Stimulated activated CD8-positive, alpha-beta memory T cell treated with anti-CD3 and anti-CD28 coated beads, Interleukin-15, amount 100 ng/mL, for 1 hour (primary cell): Measurements from ENCODE around the gene FAM163B.

ENCODE experiments used
- DNase-seq: peaks from one replicate; pipeline ENCODE4 v3.0.0-alpha.2; 2020; ENCODE audit warnings: low read depth

The FAM163B gene

DNA sequence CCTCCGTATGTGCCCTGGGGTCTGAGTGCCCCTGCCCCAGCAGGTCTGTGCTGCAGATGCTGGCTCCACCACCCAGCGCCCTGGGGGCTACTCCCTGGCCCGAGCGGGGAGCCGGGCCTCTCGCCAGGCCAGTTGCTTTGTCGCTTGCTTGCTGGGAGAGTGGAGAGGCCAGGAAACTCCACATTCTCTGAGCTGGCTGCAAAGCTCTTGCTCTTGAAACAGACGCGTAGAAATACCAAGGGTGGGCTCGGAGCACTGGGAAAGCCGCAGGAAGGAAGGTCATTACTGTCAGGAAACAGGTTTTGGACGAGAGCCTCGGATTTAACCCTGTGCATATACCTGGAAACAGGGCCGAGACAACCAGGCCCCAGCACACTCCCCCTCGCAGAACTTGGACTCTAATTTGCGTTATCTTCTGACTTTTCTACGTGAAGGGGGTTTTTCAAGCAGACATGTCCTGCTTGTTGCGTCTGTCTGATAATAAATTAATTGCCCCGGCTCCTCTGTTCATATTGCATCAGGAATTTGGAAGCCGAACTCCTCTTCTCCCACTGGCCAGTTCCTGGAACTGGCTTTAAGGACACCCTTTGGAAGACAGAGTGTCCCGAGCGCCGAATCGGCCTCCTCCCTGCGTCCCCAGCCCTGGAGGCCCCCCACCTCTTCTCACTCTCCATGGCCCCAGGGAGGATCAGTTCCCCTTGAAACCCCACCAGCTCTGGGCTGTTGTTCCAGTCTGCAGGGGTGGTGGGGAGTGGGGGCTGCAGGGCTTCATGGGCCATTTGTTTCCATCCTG is 63.5 kb downstream of the FAM163B start:
- no peak for DNase-seq

DNA sequence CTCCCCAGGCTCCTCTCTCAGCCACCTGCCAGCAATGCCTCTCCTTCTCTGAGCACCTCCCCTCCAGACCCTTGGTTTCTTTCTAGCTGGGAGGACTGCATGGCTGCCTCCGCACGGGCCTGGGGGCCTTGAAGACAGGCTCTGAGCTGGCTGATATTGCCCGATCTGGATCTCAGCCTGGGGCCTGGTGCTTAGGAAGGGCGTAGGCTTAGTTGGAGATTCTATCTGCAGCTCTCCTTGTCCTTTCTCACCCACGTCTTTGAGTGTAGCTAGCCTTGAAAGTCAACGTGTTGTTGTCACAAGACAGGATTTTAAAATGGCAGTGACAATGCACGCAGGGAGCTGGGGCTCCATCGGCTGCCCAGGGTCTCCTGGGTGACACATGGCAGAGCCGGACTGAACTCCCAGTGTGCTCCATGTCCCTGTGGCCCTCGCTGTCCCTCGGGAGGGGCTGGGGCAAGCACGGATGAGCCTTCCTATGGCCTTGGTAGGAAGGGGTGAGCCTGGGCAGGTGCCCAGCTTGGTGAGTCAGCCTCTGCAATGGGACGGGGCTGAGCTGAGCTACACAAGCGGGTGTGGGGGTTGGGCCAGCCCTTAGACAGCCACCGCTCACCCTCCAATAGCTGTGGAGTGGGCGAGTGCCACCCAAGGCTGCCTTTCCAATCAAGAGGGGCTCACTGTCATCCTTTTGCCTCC is 65.3 kb downstream of the FAM163B start:
- DNase-seq: no peak

DNA sequence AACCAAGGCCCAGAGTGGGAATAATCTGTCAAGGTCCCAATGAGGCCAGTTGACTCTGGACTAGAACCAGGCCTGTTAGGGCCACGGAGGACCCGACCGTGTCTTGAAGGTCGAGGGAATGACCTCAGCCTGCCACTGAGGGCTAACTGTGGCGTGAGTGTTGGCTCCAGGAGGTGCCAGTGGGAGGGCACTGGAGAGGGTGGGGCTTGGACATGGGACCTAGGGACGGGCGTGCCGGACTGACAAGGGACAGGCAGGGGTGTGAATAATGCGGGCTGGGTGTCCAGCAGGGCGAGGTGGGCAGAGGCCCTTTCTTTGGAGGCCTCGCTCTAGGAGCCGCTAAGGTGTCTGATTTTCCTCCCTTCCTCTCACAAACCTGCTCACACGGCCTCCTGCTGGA is 67.2 kb downstream of the FAM163B start:
- no peak for DNase-seq

DNA sequence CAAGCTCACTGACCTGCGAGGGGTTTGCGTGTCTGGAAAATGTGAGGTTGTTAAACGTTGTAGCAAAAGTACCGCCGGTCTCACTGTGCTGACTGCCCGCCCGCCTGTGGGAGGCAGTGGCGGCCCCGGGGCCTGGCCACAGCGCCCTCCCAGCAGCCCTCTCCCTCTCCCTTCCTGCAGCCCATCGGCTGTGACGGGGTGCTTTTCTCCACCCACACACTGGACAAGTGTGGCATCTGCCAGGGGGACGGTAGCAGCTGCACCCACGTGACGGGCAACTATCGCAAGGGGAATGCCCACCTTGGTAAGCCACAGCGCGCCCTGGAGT is 68.5 kb downstream of the FAM163B start:
- DNase-seq: no peak

DNA sequence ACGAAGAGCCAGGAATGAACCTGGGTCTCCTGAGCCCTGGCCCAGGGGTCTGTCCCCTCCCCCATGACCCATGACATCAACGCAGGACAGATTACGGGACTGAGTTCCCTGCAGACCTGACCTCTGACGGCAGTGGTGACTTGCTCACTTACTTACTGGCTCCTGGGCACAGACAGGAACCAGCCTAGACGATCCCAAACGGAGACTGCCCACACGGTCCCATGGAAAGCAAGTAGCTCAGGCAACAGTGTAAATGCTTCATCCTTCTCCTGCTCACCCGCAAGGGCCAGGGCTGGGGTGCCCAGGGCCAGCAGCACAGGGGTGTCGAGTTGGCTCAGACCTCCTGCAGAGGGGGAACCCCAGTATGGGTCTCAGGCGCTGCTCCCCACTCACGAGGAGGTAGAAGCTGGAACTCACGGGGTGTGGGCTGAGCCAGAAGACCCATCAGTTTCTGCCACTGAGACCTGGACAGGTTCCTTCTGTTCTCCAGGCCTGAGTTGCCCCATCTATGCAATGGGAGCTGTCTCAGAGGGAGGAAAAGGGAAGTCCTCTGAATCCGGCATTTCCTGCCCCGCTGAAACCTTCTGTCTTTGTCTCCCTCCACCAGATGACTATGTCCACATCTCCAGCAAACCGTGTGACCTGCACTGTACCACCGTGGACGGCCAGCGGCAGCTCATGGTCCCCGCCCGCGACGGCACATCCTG is 69.0 kb downstream of the FAM163B start:
- DNase-seq: no peak

DNA sequence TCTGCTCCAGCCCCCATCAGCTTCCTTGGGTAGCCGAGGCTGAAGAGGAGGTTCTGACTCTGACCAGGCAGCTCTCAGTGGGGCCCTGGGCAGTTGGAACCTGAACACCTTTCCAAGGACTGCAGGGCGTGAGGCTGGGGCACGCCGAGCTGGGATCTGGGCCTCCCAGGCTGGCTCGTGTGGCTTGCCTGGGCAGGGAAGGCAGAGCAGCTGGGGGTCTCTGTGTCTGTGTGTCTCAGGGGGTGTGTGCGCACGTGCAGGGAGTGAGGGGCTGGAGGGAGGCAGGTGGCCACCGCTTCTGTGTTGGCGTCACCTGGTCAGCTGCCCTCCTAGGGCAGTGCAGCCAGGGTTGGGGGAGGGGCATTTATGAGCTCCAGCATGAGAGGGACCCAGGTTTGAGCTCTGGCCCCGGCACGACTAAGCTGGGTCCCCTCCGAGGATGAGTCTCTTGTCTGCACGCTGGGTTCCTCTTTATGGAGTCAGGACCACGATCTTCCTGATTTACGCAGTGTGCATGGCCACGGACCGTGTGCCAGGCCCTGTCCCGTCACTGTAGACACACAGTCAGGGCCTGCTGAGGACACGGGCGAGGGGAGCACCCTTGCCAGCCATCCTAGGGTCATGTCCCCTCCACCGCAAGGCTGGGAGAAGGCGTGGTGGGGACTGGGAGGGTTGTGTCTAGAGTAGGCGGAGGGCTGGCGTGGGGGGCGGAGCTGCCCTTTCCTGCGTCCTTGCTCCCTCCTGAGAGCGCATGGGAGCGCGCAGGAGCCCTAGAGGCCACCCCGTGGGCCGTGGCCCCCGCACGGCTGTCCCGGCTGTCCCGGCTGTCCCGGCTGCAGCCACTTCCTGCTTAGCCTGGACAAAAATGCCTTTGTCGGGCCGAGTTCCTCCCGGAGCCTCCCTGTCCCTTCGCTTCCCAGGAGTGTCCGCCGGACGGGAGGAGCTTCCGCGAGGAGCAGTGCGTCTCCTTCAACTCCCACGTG is 70.0 kb downstream of the FAM163B start:
- no peak for DNase-seq

DNA sequence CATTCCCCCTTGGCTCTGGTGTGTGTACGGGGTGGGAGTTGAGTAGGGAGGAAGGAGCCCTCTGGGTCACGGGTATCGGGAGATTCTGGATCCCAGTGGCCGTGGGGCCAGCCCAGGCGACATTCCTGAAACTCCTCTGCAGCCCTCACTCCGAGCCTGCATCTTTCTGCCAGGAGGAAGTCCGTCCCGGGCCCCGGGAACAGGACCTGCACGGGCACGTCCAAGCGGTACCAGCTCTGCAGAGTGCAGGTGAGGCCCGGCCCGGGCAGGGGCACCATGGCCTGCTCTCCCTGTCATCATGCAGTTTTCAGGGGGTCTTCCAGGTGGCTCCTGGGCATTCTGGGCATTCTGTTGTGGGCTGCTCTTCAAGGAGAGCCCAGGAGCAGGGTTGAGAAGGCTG is 71.0 kb downstream of the FAM163B start:
- DNase-seq: no peak

DNA sequence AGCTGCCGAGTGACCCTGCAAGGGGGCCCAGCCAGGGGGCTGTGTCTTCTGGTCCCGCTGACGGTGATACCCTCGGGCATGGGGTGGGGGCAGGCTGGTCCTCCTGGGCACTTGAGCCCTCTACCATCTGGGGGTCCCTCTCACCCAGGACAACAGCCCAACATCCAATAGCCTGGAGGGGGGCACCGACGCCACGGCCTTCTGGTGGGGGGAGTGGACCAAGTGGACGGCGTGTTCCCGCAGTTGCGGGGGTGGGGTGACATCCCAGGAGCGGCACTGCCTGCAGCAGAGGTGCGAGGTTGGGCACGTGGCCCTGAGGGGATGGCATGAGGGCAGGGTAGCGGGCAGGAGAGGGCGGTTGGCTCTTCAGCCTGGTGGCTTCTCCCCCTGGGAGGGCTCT is 71.9 kb downstream of the FAM163B start:
- no peak for DNase-seq

DNA sequence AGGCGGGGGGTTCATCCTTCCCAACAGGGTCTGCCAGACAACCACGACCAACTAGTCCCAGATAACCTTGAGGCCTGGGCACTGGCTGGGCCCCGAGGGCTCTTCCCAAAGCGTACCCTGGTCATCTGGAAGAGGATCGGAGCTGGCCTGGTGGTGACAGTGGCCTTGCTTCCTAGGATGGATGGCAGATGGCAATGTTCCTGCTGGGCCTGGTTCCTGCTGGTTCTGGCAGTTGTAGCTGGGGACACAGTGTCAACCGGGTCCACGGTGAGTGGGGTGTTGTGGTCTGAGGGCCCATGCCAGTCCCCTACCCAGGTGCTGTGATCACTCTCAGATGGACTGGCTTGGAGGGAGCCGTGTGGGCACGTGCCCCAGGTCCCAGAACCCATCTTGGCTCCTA is 72.7 kb downstream of the FAM163B start:
- DNase-seq: no peak

DNA sequence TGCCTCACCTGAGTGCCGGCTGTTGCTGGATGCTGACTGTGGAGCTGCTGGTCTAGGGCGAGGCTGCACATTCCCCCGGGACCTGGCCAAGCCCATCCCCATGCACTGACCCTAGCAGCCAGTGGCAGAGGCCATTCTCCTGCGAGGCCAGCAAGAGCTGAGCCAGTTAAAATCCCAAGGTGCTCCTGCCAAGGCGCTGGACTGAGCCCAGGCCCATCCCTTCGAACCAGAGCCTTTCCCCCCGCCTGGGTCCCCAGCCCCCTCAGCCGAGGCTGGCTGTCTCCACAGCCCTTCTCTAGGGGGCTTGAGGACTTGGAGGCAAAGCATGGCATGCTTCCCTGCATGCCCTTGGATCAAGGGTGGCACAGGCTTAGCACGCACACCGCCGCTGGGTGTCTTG is 73.1 kb downstream of the FAM163B start:
- no peak for DNase-seq

DNA sequence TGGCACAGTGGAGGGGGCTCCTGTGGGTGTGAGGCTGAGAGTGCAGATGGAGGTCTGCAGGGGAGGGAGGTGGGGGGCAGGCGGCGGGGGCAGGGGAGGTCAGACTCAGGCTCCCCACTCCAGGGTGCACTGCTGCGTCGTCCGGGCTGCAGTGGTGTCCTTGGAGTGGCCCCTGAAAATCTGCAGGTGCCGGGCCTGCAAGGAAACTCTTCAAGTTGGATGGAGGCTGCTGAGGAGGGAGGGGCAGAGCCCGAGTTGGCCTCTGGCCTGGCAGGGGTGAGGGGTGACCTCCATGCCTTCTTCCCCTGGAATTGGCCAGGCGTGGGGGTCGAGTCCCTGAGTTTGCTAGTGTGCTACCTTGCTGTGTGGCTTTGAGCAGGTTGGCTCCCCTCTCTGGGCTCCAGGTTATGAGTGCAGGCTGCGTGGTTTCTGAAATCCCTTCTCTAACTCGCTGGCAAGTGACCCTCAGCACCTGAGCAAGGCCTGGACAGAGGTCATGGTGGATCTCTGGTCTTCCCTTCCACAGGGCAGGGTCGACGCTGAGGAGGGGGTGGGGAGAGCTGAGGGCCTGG is 73.8 kb downstream of the FAM163B start:
- DNase-seq: no peak

DNA sequence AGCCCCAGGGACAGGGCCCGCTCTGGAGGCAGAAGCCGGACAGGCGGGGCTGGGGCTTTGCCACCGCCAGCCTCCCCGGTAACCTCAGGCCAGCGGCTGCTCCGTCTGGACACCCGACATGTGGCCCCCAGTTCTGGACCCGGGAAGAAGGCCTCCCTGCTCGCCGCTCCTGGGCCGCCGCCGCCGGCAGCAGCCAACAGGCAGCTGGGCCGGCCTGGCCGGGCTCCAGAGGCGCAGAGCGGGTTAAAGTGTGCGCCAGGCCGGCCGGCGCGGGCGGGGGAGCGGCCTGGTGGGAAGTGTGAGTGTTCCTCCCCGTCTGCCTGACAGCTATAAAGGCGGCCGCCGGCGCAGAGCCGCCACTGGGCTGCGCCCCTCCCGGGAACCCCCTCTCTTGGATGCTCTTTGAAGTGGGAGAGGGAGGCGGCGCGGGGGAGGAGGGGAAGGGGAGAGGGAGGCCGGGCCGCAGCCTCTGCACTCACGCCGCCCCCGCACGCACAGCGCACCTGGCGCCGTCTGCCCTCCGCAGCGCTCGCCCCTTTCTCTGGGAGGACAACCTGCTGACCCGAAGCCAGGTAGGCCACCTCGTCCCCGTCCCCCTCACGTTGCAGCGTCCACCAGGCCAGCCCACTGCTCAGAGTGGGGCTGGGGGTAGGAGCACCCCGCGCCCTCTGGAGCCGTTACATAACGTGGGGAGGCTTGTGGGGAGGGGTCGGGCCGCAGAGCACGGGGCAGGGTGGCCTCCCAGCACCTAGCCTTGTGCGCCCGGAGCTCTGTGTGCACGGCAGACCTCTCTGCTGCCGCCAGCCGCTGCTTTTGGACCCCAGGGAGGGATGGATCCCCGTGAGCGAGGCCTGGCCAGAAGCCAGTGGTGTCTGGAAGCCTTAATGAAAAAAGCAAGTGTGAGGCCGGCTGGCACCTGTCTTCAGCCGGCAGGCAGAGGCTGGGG is 74.6 kb downstream of the FAM163B start, which contains the start of gene ADAMTSL2:
Gene ADAMTSL2 (plus strand): TSS at position 359 of the 946 bp plus-strand sequence. CDS start 2,009 bp downstream, outside the sequence.
- DNase-seq: peak; percentile 11

DNA sequence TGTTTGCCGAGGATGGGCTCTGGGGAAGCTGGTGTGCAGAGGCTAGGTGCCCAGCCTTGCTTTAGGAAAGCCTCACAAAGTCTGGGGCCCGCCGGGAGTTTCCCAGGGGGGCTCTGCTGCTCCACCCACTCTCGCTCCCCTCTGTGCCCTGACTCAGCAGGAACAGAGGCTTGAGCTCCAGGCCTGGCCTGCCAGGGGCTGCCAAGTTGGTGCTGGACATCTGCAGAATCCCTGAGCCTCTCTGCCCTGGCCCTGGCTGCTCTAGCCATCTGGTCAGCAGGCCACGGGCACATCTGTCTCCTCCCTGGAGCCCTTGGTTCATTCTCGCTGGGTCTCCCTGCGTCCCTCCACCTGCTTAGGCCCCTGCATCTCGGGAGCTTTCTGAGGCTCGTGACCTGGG is 75.3 kb downstream of the FAM163B start:
- DNase-seq: no peak

DNA sequence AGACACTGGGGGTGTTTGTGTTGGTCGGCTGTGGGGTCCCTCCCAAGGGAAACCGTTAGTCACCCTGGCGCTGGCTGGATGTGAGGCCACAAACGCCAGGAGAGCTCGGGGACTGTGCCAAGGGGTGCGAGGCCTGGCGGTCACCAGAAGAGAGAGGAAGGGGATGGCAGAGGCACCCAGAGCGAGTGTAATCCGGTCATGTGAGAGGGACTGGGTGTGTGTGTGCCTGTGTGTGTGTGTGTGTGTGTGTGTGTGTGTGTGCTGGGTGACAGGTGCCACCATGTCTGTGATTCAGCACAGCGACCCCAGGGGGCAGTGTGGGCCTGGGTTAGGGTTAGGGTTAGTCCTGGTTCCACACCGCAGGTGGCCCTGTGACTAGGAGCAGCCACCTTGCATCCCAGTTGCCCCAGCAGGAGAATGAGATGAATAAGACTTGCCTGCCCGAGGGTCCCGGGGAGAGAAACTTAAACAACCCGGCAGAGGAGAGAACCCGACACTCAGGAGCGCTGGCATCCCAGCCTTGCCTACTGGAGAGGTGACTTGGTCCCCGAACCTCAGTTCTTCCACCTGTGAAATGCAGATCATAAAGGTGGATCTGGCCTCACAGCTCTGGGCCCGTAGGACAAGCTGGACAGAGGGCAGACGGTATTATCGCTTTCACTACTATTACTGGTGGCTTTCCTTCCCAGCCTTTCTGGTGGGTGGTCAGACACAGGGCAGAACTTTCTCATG is 76.1 kb downstream of the FAM163B start:
- DNase-seq: peak; percentile 32

DNA sequence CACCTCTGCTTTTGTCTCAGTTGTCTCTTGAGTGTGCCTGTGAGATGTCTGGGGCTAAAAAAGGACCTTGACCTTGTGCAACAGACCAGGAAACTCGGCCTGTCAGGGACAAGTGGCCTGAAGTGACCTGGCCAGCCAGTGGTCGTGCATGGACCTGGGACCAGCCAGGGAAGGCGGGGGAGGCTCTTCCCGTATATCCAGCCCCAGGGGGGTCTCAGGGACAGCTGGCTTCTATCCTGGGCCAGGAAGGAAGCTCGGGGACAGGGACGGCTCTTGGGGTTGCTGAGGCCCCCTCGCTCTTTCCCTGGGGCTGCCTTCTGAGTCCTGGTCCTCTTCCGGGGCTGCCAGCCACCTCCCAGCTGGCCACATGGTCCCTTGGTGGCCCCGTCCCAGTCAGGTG is 77.9 kb downstream of the FAM163B start:
- no peak for DNase-seq

DNA sequence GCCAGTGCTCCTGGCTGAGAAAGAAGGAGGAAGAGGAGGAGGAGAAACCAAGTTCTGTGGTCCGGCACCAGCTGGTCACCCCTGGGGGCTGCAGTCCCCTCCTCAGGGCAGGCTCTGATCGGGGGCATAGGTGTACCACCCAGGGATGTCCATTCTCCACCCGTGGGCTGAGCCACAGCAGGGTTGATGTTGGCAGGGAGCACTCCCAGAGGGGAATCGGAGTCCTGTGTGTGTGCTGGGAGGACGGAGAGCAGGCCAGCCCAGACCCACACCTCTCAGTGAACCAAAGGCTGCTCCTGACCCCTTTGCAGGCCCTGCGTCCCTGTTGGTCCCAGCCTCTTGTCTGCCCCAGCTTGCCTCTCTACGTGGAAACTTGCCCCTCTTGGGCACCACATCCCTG is 79.3 kb downstream of the FAM163B start:
- DNase-seq: no peak

DNA sequence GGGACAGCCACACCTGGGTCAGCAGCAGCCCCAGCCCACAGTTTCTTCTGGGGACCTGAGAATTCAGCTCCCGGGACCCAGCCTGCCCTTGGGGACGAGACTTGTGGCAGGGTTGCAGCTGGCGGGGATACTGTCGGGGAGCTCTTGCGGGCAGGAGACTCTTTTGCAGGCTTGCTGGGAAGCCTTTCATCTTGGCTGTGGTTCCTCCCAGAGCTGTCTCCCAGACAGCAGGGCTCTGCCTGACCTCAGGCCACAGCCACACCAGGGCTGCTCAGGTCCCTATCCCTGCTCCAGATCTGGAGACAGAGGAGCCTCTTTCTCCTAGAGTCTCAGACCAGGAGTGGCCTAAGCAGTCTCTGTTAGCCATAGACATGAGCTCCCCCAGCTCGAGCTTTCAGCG is 79.7 kb downstream of the FAM163B start:
- DNase-seq: no peak

DNA sequence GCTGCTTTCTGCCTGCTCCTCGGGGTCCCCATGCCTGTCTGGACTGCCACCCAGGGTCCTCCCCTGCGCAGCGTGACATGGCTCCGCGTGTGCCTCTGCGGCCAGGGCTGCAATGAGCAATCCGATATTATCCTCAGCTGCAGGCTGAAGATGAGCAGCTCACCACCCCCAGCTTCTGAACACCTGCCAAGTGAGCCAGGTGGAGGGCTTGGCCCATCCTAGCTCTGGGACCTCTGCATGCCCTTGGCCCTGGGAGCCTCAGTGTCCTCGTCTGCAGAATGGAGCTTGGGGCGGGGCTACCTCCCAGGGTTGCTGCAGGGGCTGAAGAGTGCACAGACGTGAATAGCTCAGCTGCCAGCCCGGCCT is 80.3 kb downstream of the FAM163B start:
- no peak for DNase-seq

DNA sequence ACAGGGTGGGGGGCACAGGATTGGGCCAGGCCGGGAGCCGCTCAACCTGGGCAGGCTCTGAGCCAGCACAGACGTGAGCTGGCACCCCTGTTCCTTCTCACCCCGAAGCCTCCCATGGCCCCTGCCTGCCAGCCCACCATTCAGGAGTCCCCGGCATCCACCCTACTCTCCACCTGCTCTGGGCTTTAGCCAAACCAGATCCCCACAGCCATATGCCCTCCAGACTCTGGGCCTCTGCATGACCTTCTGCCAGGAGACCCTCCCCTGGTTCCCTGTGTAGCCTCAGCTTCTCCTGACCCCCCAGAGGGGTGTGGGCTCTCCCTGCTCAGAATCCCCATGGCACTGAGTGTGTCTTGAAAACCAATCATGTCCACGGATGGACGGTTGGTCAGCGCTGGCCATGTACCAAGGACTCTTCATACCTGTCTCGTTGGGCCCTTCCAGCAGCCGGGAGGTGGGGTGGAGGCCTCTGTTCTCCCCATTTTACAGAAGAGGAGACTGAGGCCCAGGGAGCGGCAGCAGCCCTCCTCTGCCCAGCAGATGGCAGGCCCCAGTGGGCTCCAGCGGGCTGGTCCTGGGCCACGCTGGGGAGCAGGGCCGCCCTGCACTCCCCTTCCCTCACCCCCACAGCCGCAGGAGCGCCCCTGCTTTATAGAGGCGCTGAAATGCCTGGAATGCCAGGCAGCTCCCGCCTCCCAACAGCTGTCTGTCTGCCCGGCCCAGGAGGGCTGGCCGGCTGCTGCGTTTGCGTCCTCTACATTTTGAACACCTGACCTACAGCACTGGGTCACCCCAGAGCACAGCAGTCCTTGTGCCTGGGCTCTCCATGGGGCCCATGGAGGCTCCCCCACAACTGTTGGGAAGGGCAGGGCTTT is 81.0 kb downstream of the FAM163B start:
- DNase-seq: no peak
